HG03159 (cell line): ENCODE data around the gene ARTN.

Experiments
- ATAC-seq: cut with Tn5 transposase; IDR thresholded peaks from one replicate; pipeline ENCODE4 v1.9.1; 2021; ENCODE audit warnings: mild to moderate bottlenecking, moderate library complexity; ENCODE audit not compliant: unreplicated experiment

The ARTN gene

GRCh38 chr1:43933386-43934100, at the start of gene ARTN:
ARTN (plus strand) TSS chr1:43933801; CDS start chr1:43935657, 1,856 bp downstream.
- ATAC-seq: no peak

GRCh38 chr1:43885279-43885801, 48.3 kb upstream of the ARTN start:
- no peak for ATAC-seq

GRCh38 chr1:43887748-43888147, 45.9 kb upstream of the ARTN start:
- ATAC-seq: no peak

- ATAC-seq: no peak
Observed at GRCh38 chr1:43890815-43891214, 42.8 kb upstream of the ARTN start.

GRCh38 chr1:43893006-43893405, 40.6 kb upstream of the ARTN start:
- ATAC-seq: no peak

- no peak for ATAC-seq
Observed at GRCh38 chr1:43898981-43899380, 34.6 kb upstream of the ARTN start.

- no peak for ATAC-seq
Observed at GRCh38 chr1:43900386-43900785, 33.2 kb upstream of the ARTN start.

GRCh38 chr1:43901196-43901961, 32.2 kb upstream of the ARTN start:
- ATAC-seq: no peak

- no peak for ATAC-seq
Observed at GRCh38 chr1:43902058-43902831, 31.4 kb upstream of the ARTN start.

- no peak for ATAC-seq
Observed at GRCh38 chr1:43904660-43905551, 28.7 kb upstream of the ARTN start.

GRCh38 chr1:43908226-43908625, 25.4 kb upstream of the ARTN start:
- no peak for ATAC-seq

GRCh38 chr1:43908858-43909257, 24.7 kb upstream of the ARTN start:
- ATAC-seq: no peak

- no peak for ATAC-seq
Observed at GRCh38 chr1:43910343-43910742, 23.3 kb upstream of the ARTN start.

- ATAC-seq: no peak
Observed at GRCh38 chr1:43912607-43913006, 21.0 kb upstream of the ARTN start.

GRCh38 chr1:43913051-43913501, 20.5 kb upstream of the ARTN start:
- ATAC-seq: no peak

- no peak for ATAC-seq
Observed at GRCh38 chr1:43913666-43914360, 19.8 kb upstream of the ARTN start.

- ATAC-seq: no peak
Observed at GRCh38 chr1:43914576-43915525, 18.8 kb upstream of the ARTN start.

- ATAC-seq: no peak
Observed at GRCh38 chr1:43919906-43920305, 13.7 kb upstream of the ARTN start.

- ATAC-seq: no peak
Observed at GRCh38 chr1:43921022-43921421, 12.6 kb upstream of the ARTN start.
